Adrenal gland (tissue), 12 donors: ENCODE data around the gene GLCE. TPM values are rescaled to one million over a fixed set of nuclear protein-coding genes. Genes with fewer than 3 reads are reported as not detected.

Experiments
- DNase-seq, 7 donors: peaks; one replicate each; pipeline ENCODE4 v3.0.0-alpha.2; 2019 to 2020
- H3K27ac ChIP-seq, 5 donors: fragments of 200-600 bp; sonication (generic) in 4 of 5; 1 replicate in 3 of 5; 2 replicates in 2 of 5; pipeline versions ENCODE4 v1.5.1 to v1.8.0; 2016 to 2020; ENCODE audit warnings: mild to moderate bottlenecking in 1 of 5
- H3K27me3 ChIP-seq: fragments of 200-600 bp; 2 replicates; pipeline ENCODE4 v1.8.0; 2021
- H3K36me3 ChIP-seq, 2 donors: fragments of 200-600 bp; replicated peaks in 1 of 2; 1 replicate in 1 of 2; 2 replicates in 1 of 2; pipeline versions ENCODE4 v1.5.1 to v1.8.0; 2018 to 2022
- H3K4me1 ChIP-seq, 2 donors: fragments of 200-600 bp; replicated peaks in 1 of 2; 1 replicate in 1 of 2; 2 replicates in 1 of 2; pipeline versions ENCODE4 v1.5.1 to v1.8.0; 2018 to 2021
- H3K4me3 ChIP-seq, 4 donors: fragments of 200-600 bp; sonication (generic) in 3 of 4; one replicate each; pipeline ENCODE4 v1.5.1; 2016 to 2018
- H3K9me3 ChIP-seq, 3 donors: fragments of 200-600 bp; sonication (generic) in 1 of 3; replicated peaks in 1 of 3; 1 replicate in 2 of 3; 2 replicates in 1 of 3; pipeline versions ENCODE4 v1.5.1 to v1.8.0; 2016 to 2021
- POLR2A ChIP-seq, 2 donors: fragments of 450-650 bp; IDR thresholded peaks; one replicate each; pipeline ENCODE4 v1.6.1; 2017; ENCODE audit warnings: antibody characterized with exemption in 2 of 2, mild to moderate bottlenecking in 2 of 2, moderate library complexity in 1 of 2
- WGBS, 4 donors: extraction: QIAGEN DNeasy Blood & Tissue Kit in 2 of 4; methylation state at CpG; one replicate each; pipeline versions ENCODE4 v1.1.5 to v1.1.7; 2013 to 2017; 5-methylcytosine and 5-hydroxymethylcytosine counted together
- intact Hi-C, 2 donors: fragments of 100-400 bp; cut with DNase I; formaldehyde crosslinking; loops; one replicate each; pipeline versions ENCODE4 v1.14.1 to v1.15.0; 2022 to 2023
- polyA plus RNA-seq, 3 donors: library from polyadenylated mRNA; stranded (reverse); fragments of 200-250 nt in 2 of 3; fragments of 350-450 nt in 1 of 3; fragmentation: Illumina TruSeq in 1 of 3; extraction: RNeasy Lipid Tissue Mini Kit (QIAGEN cat#74804) in 1 of 3; gene quantifications; one replicate each; pipeline ENCODE4 v1.2.3, GENCODE V29; 2013 to 2014
- total RNA-seq, 9 donors: library from RNA; depleted of rRNA in 4 of 9; stranded (reverse); fragments of >200 nt in 4 of 9; fragments of 120-200 nt in 1 of 9; fragmentation: NEBNext Ultra II Directional in 1 of 9; extraction: Animal tissue kit (Norgen Biotek cat#: 25700) in 1 of 9; gene quantifications; one replicate each; pipeline versions ENCODE4 v1.1.0 to v1.2.4, GENCODE V29; 2013 to 2023
- TF ChIP-seq, protein P1 (sequence below), 6 experiments: fragments of 450-650 bp in 4 of 6; fragments of 200-600 bp in 2 of 6; sonication (generic) in 1 of 6; IDR thresholded peaks; 1 replicate in 5 of 6; 2 replicates in 1 of 6; pipeline versions ENCODE4 v1.5.1 to v1.8.0; 2016 to 2021; ENCODE audit warnings: antibody characterized with exemption in 6 of 6, mild to moderate bottlenecking in 2 of 6, moderate library complexity in 1 of 6
- donor health status: healthy with polysubstance abuse.
- donor health status: Bipolar disorder and iron deficiency.
- donor health status: DM: yes; HTN: yes; CAD: no.
- donor health status: DM: no; HTN: no; CAD: no.
- donor health status: DM: no; HTN: no; CAD: no.
- donor health status: DM: yes; HTN: yes; CAD: no.

GLCE gene
- total and polyA plus RNA-seq, 12 donors = 9.3 to 48.4 (median 28.1) TPM

DNA sequence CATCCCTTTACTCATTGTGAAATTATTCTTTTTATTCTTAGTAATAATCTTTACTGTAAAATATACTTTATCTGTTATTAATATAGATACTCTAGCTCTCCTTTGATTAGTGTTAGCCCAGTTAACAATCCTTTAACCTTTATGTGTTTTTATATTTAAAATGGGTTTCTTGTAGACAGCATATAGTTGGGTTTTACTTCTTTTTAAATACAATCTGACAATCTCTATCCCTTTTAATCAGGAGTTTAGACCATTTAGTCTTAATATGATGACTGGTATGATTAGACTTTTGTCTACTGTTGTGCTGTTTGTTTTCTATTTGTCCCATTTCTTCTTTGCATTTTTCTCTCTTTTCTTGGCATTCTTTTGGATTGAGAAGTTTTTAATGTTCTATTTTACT, 30.1 kb downstream of the GLCE start:
- intact Hi-C loops = no loop called here
- peaks cover 14 to 25% of the 10 kb centered on the region in 2 donors for H3K4me1 ChIP-seq
- TF ChIP-seq, protein P1, sequence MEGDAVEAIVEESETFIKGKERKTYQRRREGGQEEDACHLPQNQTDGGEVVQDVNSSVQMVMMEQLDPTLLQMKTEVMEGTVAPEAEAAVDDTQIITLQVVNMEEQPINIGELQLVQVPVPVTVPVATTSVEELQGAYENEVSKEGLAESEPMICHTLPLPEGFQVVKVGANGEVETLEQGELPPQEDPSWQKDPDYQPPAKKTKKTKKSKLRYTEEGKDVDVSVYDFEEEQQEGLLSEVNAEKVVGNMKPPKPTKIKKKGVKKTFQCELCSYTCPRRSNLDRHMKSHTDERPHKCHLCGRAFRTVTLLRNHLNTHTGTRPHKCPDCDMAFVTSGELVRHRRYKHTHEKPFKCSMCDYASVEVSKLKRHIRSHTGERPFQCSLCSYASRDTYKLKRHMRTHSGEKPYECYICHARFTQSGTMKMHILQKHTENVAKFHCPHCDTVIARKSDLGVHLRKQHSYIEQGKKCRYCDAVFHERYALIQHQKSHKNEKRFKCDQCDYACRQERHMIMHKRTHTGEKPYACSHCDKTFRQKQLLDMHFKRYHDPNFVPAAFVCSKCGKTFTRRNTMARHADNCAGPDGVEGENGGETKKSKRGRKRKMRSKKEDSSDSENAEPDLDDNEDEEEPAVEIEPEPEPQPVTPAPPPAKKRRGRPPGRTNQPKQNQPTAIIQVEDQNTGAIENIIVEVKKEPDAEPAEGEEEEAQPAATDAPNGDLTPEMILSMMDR (IDR thresholded peaks at IDR 0.05) = no peak
- no peak for TF ChIP-seq POLR2A (IDR thresholded peaks at IDR 0.05)

DNA sequence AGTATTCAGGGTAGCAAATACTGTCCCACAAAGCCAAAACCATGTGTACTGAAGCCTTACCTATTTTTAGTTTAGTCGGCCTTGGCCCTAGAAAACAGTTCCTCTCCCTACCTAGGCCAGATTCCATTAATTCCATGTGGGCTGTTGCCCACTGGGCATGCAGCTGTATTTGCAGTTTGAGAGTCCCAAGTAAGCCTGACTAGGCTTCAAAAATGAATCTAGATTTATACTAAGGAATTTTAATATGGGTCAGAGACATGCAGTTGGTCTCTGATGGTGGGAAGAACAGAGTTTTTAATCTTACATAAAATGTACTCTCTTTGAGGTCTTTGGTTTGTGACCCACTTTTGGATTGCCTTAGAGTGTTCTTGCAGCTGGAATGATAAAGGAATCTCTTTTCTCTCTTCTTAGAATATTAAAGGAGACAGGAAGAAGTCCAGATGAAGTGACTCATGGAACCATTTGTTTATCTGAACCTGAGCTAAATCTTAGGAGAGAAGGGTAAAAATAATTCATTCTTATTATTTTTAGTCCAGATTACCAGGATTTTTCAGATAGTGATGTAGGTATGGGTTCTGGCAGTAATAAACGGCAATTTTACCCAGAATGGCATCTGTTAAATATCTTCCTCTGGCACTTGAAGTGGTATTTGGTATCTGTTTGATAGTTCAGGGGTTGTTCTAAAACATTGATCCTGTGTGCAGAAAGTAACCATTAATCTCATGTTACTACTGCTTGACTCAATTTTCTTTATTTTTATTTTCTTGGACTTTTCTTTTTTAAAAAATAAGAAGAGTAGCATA, 33.8 kb downstream of the GLCE start:
- 21 to 36% (median 35%) methylated on average over 2 of the region's 2 CpGs for WGBS, 4 donors
- no peaks in the 10 kb centered on the region for H3K9me3 ChIP-seq
- H3K36me3 ChIP-seq = no peaks in the 10 kb centered on the region
- no peaks in the 10 kb centered on the region for H3K27me3 ChIP-seq
- peak overlapping the region in 4 of 5 donors; percentile 52 to 57 (median 56) for H3K27ac ChIP-seq
- DNase-seq = peak in 1 of 7 donors; percentile 14
- TF ChIP-seq, protein P1 (IDR thresholded peaks at IDR 0.05) = no peak
- no peak for TF ChIP-seq POLR2A (IDR thresholded peaks at IDR 0.05)
- H3K4me3 ChIP-seq = no peak overlapping the region
- peaks cover 14 to 27% of the 10 kb centered on the region in 2 donors for H3K4me1 ChIP-seq
- intact Hi-C loops = no loop called here

More for the DNA sequence above, 30.1 kb downstream of the GLCE start:
- Histone ChIP-seq H3K36me3 (no peaks in the 10 kb centered on the region), H3K27me3 (no peaks in the 10 kb centered on the region), H3K27ac (no peak overlapping the region), H3K4me3 (no peak overlapping the region), H3K9me3 (no peaks in the 10 kb centered on the region)
- no peak for DNase-seq

DNA sequence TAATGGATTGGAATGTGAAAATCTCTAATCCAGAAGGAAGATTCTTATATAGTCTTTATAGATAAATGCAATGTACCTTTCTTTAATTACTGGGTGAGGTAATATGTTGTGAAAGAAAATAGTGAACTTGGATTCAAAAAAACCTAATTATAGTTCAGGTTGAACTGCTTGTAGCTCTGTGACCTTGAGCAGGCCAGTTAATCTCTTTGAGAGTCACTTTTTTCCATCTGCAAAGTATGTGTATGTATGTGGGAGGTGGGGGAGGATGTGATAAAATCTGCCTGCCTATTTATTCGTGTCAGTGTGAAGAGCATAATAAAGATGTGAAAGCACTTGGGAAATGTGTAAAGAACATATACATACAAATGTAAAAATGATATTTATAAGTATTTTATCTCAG, 34.4 kb downstream of the GLCE start:
- TF ChIP-seq, protein P1 (IDR thresholded peaks at IDR 0.05) = no peak
- TF ChIP-seq POLR2A (IDR thresholded peaks at IDR 0.05) = no peak
- intact Hi-C loops = no loop called here
- DNase-seq = peak in 3 of 7 donors; percentile 16 to 38 (median 31)
- Histone ChIP-seq H3K27me3 (no peaks in the 10 kb centered on the region), H3K9me3 (no peaks in the 10 kb centered on the region), H3K4me3 (no peak overlapping the region), H3K36me3 (no peaks in the 10 kb centered on the region), H3K27ac (peak overlapping the region in 3 of 5 donors; percentile 7 to 57 (median 52)), H3K4me1 (peaks cover 14 to 27% of the 10 kb centered on the region in 2 donors)
- 14 to 19% (median 15%) methylated on average over 1 of the region's 1 CpG for WGBS, 4 donors

DNA sequence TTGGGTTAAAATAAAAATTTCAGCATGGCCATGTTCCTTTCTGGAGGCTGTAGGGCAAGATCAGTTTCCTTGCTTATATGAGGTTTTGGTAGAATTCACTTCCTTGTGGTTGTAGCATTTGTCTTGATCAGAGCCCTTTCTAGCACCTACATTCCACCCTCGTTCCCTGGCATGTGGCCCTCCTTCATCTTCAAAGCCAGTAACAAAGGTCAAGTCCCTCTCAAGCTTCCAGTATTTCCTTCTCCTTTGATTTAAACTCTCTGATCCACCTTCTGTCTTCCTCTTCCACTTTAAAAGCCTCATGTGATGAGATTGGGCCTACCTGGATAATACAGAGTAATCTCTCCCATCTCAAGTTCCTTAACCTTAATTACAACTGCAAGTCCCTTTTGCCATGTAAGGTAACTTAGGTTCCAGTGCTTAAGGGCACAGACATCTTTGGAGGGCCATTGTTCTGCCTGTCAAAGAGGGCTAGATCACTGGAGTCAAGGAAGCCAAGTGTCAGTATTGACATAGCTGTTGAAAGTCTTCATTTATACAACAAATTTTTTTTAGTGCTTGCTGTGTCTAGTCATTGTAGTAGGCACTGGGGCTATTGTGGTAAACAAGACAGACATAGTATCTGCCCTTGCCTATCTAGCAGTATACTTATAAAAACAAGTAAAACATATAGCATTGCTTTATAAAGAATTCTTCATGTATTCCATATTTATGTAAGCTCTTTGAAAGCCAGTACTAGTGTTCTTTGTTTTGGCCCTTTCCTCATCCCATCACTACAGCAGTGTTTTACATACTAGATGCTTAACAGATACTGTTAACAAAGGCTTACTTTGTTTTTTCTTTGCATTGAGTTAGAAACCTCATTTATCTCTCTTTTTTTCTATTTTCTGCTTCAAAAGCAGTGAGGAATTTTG, 40.7 kb downstream of the GLCE start:
- Histone ChIP-seq H3K4me3 (no peak overlapping the region), H3K4me1 (peaks cover 5 to 9% of the 10 kb centered on the region in 2 donors), H3K27me3 (no peaks in the 10 kb centered on the region), H3K9me3 (no peaks in the 10 kb centered on the region), H3K27ac (no peak overlapping the region), H3K36me3 (no peaks in the 10 kb centered on the region)
- intact Hi-C loops = no loop called here
- TF ChIP-seq, protein P1 (IDR thresholded peaks at IDR 0.05) = no peak
- TF ChIP-seq POLR2A (IDR thresholded peaks at IDR 0.05) = no peak
- no peak for DNase-seq
- WGBS, 4 donors = 30 to 46% (median 41%) methylated on average over 1 of the region's 1 CpG
